A673 (cell line): ENCODE measurements around the gene LPP.

Source experiments
- CTCF ChIP-seq: fragments of 300-800, 200-600 bp; sonication (generic); conservative IDR thresholded peaks from 2 replicates; pipeline ENCODE4 v1.5.1; 2017; ENCODE audit warnings: low read depth, mild to moderate bottlenecking, antibody characterized with exemption, low read length, moderate library complexity, mixed read lengths
- EZH2 ChIP-seq: fragments of 200-600 bp; sonication (generic); IDR thresholded peaks from 2 replicates; pipeline ENCODE4 v1.6.1; 2017; ENCODE audit warnings: borderline replicate concordance, low read depth, mild to moderate bottlenecking, mixed read lengths, antibody characterized with exemption, low read length; ENCODE audit not compliant: poor library complexity, severe bottlenecking

- TF ChIP-seq CTCF (no peak), EZH2 (no peak)
Measured at GRCh38 chr3:188888321-188889053, 734.5 kb downstream of the LPP start.
